GM21526 (cell line): ENCODE data around the gene GPR152.
"Not testable (repeated sequence)": the region's sequence is repeated elsewhere in the genome, so short reads cannot be mapped to it uniquely, and the experiment has no call there.

Source experiments
- ATAC-seq: cut with Tn5 transposase; IDR thresholded peaks from one replicate; pipeline ENCODE4 v1.9.1; 2021; ENCODE audit warnings: moderate library complexity; ENCODE audit not compliant: unreplicated experiment, low FRiP score

The GPR152 gene

DNA sequence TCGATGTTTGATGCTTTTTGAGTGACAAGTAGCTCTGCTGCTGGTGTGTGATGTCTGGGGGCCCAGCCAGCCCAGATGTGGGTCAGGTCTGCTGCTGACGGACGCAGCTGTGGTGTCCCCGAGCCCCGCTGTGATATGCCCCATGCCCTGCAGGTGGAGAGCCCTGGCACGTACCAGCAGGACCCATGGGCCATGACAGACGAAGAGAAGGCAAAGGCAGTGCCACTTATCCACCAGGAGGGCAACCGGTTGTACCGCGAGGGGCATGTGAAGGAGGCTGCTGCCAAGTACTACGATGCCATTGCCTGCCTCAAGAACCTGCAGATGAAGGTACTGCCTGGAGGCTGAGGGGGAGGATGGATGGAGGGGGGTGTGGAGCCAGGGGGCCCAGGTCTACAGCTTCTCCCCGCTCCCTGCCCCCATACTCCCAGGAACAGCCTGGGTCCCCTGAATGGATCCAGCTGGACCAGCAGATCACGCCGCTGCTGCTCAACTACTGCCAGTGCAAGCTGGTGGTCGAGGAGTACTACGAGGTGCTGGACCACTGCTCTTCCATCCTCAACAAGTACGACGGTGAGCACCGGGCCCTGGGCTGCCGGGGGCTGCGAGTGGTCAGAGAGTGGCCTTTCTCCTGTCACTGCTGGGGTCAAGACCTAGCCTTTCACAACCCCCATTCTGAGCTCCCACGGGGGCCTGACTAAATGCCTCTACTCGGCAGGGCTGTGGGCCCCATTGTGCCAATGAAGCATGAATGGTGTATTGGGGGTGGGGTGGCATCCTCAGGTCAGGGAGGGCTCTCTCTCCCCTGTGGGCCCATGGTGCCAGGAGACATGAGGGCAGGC lies 37.6 kb upstream of the GPR152 start:
- no peak for ATAC-seq

DNA sequence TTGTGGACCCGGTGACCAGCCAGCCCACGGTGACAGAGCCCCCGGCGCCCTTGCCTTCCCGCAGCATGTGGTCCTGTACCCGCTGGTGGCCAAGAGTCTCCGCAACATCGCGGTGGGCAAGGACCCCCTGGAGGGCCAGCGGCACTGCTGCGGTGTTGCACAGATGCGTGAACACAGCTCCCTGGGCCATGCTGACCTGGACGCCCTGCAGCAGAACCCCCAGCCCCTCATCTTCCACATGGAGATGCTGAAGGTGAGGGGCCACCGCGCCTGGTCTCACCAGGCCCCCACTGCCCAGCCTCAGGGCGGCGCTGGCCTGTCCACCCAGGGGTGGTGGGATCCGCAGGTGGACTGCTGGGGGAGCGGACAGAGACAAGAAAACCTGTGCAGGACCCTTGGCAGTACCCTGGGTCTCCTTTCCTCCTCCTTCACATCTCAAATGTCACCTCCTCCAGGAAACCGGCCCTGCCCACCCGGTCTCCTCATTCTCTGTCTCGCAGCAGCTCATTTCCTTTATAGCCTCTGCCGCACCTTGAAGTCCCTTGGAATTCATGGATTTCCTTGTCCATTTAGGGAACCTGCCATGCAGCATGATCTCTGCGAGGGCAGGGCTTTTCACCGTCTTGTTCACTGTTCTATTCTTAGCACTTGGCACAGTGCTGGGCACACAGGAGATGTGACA lies 36.8 kb upstream of the GPR152 start:
- ATAC-seq, result no peak

DNA sequence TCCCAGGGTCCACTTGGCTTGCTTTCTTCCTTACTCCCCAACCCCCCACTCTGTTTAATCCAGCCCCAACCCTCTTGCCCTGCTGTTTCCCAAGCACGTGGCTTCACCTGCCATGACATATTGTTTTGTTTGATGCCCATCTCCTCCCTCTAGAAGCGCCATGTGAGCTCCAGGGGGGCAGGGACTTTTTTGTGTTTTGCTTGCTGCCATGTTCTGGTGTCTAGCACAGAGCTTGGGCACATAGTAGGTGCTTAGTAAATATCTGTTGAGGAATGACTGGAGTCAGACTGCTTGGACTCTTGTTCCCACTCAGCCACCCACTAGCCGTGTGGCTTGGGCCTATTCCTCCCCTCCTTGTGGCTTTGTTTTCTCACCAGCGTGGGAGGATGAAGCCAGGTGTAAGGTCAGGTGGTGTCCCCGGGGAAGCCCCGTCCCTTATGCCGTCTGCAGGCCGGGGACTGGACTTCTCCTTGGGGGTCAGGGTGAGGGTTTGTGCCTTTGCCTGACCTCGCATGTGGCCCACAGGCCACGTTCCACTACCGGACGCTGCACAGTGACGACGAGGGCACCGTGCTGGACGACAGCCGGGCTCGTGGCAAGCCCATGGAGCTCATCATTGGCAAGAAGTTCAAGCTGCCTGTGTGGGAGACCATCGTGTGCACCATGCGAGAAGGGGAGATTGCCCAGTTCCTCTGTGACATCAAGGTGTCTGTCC lies 34.1 kb upstream of the GPR152 start:
- no peak for ATAC-seq

DNA sequence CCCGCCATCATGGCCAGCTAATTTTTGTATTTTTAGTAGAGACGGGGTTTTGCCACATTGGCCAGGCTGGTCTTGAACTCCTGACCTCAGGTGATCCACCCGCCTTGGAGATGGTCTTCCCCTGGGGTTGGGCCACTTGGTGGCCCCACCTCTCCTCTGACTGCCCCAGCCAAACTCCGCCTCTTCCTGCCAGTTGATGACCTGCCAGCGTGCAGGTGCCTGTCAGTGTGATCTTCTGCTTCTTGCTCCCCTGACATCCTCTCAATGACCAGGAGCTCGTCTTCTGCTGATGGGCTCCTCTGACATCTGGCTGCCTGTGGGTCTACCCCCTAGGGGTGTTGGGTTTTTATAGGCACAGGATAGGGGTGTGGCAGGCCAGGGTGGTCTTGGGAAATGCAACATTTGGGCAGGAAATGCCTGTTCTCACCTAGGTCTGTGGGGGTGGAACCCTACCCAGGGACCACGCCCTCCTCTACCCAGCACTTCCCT lies 33.4 kb upstream of the GPR152 start:
- ATAC-seq, result not testable (repeated sequence)

DNA sequence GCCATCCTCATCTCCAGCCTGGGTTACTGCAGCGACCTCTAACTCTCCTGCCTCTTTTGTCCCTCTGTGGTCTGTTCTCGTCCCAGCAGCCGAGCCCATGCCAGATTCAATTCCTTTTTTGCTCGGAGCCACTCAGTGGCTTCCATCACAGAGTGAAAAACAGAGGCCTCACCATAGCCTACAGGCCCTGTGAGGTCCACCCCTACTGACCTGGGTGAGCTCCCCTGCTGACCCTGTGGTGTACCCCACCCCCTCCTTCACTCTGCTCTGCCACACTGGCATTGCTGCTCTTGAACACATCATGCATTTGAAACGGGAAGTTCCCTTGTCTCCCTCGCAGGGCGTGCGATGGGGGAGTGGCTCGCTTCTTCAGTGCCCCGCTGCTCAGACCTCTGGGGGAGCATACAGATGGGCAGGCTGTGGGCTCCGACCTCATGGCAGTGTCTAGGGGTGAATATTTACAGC lies 32.4 kb upstream of the GPR152 start:
- ATAC-seq, result no peak

DNA sequence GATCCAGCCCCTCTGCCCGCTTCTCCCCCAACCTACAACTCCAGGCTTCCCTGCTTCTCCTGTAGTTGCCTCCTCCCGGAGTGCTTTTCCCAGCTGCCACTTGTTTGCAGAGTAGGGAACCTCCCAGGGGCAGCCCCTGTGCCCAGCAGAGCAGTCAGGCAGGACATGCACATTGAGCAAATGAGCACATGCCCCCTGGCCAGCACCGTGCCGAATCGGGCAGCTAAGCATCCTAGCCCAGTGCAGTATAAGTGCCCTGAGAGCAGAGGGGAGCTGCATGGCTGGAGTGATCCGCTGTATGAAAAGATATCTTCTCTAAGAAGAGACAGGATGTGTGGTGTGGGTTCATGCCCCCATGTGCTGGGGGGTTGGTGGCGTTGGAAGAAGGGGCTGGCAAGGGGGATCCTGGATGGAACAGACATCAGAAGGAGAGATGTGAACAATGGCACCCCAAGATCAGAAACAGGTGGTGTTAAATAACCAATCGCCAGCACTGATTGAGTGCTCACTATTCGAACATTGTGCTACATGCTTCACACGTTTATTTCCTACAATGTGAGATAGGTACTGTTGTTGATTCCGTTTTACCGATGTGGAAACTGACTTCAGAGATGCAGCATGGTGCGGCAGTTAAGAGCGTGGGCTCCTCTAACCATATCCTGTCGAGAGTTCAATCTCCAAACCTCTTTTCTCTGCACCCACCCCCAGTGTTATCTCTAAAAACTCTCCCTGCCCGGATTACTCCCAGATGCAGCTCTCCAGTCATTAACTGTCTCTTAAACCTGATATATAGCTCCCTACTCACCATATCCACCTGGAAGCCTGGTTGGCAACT lies 31.5 kb upstream of the GPR152 start:
- ATAC-seq, result no peak

DNA sequence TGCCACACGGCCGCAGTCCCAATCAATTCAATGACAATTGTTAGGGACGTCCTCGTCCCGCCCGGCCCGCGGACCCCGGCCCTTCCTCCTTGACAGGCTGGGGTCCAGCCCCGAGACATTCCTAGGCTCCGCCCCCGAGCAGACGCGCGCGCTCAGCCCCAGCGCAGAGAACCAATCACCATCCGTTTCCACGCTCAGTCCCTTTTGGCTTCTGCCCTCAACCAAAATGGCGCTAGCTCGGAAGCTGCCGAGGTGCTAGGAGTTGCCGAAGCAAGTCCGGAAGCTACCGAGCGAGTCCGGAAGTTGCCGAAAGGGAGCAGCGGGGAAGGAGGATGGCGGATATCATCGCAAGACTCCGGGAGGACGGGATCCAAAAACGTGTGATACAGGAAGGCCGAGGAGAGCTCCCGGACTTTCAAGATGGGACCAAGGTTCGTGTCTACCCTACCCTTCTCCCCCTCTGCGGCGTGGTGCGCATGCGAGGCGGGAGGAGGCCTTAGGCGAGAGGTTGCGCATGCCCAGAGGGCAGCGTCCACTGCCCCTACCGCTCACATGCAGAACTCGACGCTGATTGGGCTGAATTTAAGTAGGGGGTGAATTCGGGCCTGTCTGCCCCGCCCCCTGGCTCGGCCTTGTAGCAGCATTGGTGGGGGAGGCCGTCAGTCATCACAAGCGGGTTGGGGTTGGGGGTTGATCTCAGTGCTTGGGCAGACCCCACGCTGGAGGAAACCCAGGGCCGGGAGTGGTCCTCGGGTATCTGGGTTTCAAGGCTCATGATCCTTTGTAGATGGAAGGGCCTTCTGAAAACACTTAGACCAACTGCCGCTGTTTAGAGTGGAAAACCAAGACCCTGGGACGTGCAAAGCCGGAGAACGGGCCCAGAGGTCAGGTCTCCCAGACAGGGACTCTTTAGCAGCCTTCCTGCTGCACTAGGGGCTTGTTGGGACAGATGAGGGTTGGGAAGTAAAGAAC lies 30.6 kb upstream of the GPR152 start, which contains the start of gene AIP:
Gene AIP, plus strand, starts transcription at position 200 of the 972 bp plus-strand sequence. Its CDS starts 133 bp downstream, at position 333.
- peak; percentile 59 for ATAC-seq

DNA sequence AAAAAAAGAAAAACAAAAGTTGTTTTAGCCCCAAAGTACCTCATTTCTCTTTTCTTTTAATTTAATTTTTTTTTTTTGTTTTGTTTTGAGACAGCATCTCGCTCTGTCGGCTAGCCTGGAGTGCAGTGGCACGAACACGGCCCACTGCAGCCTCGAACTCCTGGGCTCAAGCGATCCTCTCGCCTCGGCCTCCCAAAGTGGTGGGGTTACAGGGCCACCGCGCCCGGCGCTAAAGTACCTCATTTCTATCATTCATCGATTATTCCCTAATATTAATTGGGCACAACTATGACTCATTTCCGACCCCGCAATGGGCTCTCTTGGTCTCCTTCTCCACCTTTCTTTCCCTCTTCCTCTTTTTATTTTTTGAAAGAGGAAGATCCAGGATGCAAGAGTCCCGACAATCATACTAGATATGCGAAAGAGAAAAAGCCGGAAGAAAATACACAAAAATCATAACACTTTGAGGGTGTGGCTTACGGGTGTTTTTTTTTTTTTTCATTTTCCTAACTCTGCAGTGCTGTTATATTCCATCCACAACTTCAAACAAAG lies 29.8 kb upstream of the GPR152 start:
- no peak for ATAC-seq

DNA sequence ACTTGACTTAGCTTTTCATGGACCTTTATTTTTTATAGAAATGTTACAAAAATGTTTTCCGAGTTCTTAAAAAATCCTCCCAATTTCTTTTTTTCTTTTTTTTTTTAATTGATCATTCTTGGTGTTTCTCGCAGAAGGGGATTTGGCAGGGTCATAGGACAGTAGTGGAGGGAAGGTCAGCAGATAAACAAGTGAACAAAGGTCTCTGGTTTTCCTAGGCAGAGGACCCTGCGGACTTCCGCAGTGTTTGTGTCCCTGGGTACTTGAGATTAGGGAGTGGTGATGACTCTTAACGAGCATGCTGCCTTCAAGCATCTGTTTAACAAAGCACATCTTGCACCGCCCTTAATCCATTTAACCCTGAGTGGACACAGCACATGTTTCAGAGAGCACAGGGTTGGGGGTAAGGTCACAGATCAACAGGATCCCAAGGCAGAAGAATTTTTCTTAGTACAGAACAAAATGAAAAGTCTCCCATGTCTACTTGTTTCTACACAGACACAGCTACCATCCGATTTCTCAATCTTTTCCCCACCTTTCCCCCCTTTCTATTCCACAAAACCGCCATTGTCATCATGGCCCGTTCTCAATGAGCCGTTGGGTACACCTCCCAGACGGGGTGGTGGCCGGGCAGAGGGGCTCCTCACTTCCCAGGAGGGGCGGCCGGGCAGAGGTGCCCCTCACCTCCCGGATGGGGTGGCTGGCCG lies 25.0 kb upstream of the GPR152 start:
- ATAC-seq, result not testable (repeated sequence)

DNA sequence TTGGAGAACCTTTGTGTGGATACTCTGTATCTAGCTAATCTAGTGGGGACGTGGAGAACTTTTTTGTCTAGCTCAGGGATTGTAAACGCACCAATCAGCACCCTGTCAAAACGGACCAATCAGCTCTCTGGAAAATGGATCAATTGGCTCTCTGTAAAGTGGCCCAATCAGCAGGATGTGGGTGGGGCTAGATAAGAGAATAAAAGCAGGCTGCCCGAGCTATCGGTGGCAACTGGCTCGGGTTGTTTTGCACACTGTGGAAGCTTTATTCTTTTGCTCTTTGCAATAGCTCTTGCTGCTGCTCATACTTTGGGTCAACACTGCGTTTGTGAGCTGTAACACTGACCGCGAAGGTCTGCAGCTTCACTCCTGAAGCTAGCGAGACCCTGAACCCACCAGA lies 24.2 kb upstream of the GPR152 start:
- not testable (repeated sequence) for ATAC-seq

DNA sequence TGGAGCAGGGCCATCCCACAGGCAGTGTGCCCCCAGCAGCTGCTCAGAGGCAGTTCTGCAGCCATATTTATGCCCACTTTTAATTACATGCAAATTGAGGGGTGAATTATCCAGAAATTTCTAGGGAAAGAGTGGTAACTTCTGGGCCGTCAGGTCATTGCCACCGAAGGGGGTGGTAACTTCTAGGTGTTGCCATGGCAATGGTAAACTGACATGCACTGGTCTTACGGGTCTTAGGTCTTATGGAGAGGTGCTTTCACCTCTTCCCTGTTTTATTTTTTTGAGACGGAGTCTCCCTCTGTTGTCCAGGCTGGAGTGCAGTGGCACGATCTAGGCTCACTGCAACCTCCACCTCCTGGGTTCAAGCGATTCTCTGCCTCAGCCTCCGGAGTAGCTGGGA lies 20.4 kb upstream of the GPR152 start:
- ATAC-seq, result no peak

DNA sequence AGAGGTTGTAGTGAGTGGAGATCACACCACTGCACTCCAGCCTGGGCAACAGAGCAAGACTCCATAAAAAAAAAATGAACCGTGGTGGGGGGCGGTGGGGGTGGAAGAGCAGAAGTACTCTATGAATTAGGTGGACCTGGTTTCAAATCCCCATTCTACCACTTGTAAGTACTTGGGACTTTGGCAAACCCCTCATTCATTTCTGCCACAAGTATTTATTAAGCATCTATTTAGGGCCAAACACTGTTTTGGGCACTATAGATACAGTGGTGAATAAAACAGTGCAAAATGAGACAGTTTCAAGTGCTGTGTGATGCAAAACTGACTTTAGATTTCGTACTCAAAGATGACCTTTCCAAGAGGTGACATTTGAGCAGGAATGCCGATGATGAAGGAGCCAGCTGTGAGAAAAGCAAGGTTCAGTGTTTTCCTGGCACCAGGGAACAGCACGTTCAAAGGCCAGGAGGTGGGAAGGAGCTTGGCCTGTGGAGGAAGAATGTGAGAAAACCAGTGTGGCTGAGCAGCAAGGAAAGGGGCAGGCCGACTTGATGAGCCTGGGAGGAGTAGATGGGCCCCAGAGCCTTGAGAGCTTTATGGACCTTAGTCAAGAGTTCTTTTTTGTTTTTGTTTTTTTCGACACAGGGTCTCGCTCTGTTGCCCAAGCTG lies 17.9 kb upstream of the GPR152 start:
- no peak for ATAC-seq

DNA sequence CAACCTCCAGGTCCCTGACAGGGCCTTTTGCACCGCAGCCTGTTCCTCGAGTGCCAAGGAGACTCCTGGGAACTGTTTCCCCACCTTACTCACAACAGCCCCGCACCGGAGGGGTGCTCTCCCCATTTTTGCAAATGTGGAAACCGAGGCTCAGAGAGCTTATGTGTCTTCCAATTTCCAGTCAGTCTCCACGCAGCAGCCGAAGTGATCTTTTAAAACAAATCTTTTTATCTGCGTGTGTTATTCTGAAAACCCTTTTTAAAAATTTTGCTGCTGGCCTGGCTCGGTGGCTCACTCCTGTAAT lies 16.9 kb upstream of the GPR152 start:
- ATAC-seq, result no peak

DNA sequence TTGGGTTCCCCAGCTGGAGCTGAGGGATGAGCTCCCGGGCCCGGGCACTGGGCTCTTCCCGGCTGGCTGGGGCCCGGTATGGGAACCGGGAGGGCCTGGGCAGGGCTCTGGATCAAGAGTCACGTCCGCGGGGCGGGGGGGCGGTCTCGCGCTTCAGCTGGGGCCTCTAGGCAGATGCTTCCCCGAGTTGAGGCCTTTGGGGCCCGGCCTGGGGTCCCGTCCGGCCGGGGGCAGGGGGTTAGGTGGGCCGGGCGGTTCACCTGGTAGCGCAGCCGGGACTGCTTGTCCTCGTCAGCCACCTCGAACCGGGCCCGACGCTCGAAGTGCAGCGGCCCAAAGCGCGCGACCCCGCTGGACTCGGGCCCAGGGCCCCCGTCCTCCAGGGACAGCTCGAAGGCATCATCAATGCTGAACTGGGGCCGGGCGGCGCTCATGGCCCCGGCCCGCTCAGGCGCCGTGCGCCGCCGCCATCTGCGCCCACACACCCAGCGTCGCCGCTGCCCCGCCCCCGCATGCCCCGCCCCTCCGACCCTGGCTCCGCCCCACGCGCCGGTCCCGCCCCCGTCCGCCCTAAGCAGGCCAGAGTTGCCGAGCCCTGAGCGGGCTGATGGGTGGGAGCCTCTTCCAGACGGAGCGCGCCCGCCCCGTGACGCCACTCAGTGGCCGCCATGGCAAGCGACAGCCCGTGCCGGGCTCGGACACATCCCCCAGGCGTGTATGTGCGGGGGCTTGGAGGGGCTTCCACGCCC lies 16.4 kb upstream of the GPR152 start, which contains the start of gene TMEM134:
Gene TMEM134, minus strand, starts transcription at position 493 of the 749 bp plus-strand sequence. Its CDS starts 59 bp downstream, at position 434.
- ATAC-seq, result peak; percentile 52

DNA sequence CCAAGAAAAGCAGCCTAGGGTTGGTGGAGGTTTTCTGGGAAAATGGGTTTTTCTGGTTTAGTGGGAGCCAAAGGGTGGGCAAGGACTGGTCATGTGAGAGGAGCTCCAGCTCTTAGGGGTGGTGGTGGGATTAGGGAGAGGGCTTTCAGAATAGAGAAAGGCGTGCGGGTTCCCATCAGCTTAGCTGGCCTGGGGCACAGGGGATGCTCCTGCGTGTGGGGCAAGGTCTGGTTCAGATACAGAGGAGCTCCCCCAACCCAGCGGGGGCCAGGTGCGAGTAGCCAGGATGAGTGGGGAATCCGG lies 15.9 kb upstream of the GPR152 start:
- ATAC-seq, result no peak

DNA sequence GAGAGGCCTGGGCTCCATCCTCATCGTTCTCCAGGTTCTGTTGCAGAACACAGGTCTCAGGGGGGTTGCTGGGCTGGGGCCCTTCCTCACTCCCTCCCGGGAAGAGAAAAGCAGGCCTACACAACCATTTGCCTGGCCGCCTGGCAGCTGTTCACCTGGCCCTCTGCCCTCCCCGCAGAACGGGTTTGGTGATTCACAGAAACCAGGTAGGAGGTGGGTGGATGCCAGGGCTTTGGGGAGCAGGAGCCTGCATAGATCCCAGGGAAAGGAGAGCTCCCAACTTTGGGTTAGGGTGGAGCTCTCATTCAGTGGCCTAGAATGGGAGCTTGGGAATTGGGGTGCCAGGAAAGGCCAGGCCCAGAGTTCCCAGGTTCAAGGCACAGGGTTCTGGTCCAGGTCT lies 15.5 kb upstream of the GPR152 start:
- no peak for ATAC-seq
